Ishikawa (cell line): Measurements from ENCODE around the gene RMRP.

Source experiments
- CEBPB ChIP-seq: IDR thresholded peaks from 2 replicates; pipeline ENCODE4 v1.6.1; 2012
- EP300 ChIP-seq: IDR thresholded peaks from 2 replicates; pipeline ENCODE4 v1.6.1; 2012; ENCODE audit warnings: borderline replicate concordance
- FOXM1 ChIP-seq: IDR thresholded peaks from 2 replicates; pipeline ENCODE4 v1.6.1; 2012; ENCODE audit warnings: low read depth, borderline replicate concordance
- NFIC ChIP-seq: IDR thresholded peaks from 2 replicates; pipeline ENCODE4 v1.6.1; 2012
- TF ChIP-seq, protein P1 (sequence below): IDR thresholded peaks from 2 replicates; pipeline ENCODE4 v1.6.1; 2012; ENCODE audit warnings: low read depth, mild to moderate bottlenecking
- TF ChIP-seq, protein P2 (sequence below): IDR thresholded peaks from 2 replicates; pipeline ENCODE4 v1.6.1; 2012

DNA sequence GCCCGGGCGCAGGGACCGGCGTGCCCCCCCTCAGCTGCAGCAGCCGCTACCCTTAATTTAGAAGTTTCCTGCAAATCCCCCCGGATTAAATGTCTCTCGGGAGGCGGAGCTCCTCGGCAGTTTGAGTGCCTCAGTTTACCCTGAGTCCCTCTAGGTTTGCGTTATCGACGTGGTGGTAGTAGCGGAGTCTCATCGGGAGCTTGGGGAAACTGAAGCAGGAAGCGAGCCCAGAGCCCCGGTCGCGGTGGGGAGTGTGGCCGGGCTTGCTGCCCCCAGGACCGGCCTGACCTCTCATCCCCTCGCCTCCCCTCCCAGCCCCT is 32.4 kb upstream of the RMRP start:
- TF ChIP-seq EP300 (no peak), CEBPB (no peak), NFIC (no peak), FOXM1 (no peak)
- TF ChIP-seq, protein P1, sequence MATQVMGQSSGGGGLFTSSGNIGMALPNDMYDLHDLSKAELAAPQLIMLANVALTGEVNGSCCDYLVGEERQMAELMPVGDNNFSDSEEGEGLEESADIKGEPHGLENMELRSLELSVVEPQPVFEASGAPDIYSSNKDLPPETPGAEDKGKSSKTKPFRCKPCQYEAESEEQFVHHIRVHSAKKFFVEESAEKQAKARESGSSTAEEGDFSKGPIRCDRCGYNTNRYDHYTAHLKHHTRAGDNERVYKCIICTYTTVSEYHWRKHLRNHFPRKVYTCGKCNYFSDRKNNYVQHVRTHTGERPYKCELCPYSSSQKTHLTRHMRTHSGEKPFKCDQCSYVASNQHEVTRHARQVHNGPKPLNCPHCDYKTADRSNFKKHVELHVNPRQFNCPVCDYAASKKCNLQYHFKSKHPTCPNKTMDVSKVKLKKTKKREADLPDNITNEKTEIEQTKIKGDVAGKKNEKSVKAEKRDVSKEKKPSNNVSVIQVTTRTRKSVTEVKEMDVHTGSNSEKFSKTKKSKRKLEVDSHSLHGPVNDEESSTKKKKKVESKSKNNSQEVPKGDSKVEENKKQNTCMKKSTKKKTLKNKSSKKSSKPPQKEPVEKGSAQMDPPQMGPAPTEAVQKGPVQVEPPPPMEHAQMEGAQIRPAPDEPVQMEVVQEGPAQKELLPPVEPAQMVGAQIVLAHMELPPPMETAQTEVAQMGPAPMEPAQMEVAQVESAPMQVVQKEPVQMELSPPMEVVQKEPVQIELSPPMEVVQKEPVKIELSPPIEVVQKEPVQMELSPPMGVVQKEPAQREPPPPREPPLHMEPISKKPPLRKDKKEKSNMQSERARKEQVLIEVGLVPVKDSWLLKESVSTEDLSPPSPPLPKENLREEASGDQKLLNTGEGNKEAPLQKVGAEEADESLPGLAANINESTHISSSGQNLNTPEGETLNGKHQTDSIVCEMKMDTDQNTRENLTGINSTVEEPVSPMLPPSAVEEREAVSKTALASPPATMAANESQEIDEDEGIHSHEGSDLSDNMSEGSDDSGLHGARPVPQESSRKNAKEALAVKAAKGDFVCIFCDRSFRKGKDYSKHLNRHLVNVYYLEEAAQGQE = no peak
- TF ChIP-seq, protein P2, sequence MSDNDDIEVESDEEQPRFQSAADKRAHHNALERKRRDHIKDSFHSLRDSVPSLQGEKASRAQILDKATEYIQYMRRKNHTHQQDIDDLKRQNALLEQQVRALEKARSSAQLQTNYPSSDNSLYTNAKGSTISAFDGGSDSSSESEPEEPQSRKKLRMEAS = no peak
